ENCODE results near the gene FOXJ3.
"Not testable (repeated sequence)": the region's sequence is repeated elsewhere in the genome, so short reads cannot be mapped to it uniquely, and the experiment has no call there.

Gene FOXJ3

GRCh38 chr1:42206930-42207329 lies 128.1 kb downstream of the FOXJ3 start:
- H3K36me3 ChIP-seq (ENCODE audit: control insufficient read depth, low read depth, low read length); H3K9me3 ChIP-seq (ENCODE audit: control insufficient read depth, low read depth, low read length); H3K4me1 ChIP-seq (ENCODE audit: control insufficient read depth, low read depth, low read length); H3K27ac ChIP-seq (ENCODE audit: low read length); H3K9ac ChIP-seq (ENCODE audit: low read length); H3K4me3 ChIP-seq (ENCODE audit: low read length); H3K27me3 ChIP-seq (ENCODE audit: control insufficient read depth, insufficient read depth, low read length): not testable (repeated sequence)

DNA sequence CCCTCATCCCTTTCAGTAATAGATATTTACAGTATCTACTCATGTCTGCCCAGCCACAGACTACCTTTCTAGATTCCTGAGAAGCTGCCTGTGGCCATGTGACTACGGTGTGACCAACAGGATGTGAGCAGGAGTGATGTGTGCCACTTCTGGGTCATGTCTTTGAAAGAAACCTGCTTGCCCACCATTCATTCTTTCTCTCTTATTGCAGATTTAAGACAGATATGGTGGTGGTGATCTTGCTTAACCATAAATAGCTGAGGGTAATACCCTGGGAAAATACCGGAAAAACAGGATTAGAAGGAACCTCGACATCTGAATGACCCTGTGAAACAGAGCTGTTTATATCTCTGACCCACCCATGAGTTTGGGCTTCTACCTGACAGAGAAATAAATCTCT lies 128.9 kb downstream of the FOXJ3 start:
- Histone ChIP-seq H3K27me3 (ENCODE audit: control insufficient read depth, insufficient read depth, low read length) (no peaks in the 10 kb centered on the region), H3K27ac (ENCODE audit: low read length) (no peak overlapping the region), H3K9ac (ENCODE audit: low read length) (no peak overlapping the region), H3K9me3 (ENCODE audit: control insufficient read depth, low read depth, low read length) (no peaks in the 10 kb centered on the region), H3K4me1 (ENCODE audit: control insufficient read depth, low read depth, low read length) (no peaks in the 10 kb centered on the region), H3K4me3 (ENCODE audit: low read length) (no peak overlapping the region), H3K36me3 (ENCODE audit: control insufficient read depth, low read depth, low read length) (peaks cover 3% of the 10 kb centered on the region)

DNA sequence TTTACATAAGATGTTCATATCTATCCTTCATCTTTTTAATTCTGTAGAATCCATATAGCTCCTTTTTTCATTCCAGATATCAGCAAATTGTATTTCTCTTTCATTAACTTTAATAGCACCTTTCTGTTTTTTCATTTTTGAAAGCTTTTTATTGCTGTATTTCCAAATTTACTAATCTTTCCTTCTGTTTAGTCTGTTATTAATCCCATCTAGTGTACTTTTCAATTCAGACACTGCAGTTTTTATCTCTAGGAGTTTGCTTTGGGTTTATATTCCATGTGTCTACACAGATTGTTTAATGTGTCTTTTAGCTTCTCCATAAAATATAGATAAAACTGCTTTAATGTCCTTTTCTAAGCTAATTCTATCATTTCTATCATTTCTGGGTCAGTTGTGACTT lies 133.0 kb downstream of the FOXJ3 start:
- no peaks in the 10 kb centered on the region for H3K4me1 ChIP-seq (ENCODE audit: control insufficient read depth, low read depth, low read length)

GRCh38 chr1:42198251-42198650 lies 136.8 kb downstream of the FOXJ3 start:
- no peak overlapping the region for H3K27ac ChIP-seq (ENCODE audit: low read length)
- peaks cover 38% of the 10 kb centered on the region for H3K36me3 ChIP-seq (ENCODE audit: control insufficient read depth, low read depth, low read length)
- H3K27me3 ChIP-seq (ENCODE audit: control insufficient read depth, insufficient read depth, low read length) = no peaks in the 10 kb centered on the region
- no peak overlapping the region for H3K4me3 ChIP-seq (ENCODE audit: low read length)
- no peaks in the 10 kb centered on the region for H3K9me3 ChIP-seq (ENCODE audit: control insufficient read depth, low read depth, low read length)
- H3K4me1 ChIP-seq (ENCODE audit: control insufficient read depth, low read depth, low read length) = no peaks in the 10 kb centered on the region
- H3K9ac ChIP-seq (ENCODE audit: low read length) = no peak overlapping the region

More for the DNA sequence above, 133.0 kb downstream of the FOXJ3 start:
- H3K27ac ChIP-seq (ENCODE audit: low read length) = no peak overlapping the region
- no peak overlapping the region for H3K9ac ChIP-seq (ENCODE audit: low read length)
- H3K4me3 ChIP-seq (ENCODE audit: low read length) = no peak overlapping the region
- no peaks in the 10 kb centered on the region for H3K9me3 ChIP-seq (ENCODE audit: control insufficient read depth, low read depth, low read length)
- H3K36me3 ChIP-seq (ENCODE audit: control insufficient read depth, low read depth, low read length) = peaks cover 17% of the 10 kb centered on the region
- no peaks in the 10 kb centered on the region for H3K27me3 ChIP-seq (ENCODE audit: control insufficient read depth, insufficient read depth, low read length)

DNA sequence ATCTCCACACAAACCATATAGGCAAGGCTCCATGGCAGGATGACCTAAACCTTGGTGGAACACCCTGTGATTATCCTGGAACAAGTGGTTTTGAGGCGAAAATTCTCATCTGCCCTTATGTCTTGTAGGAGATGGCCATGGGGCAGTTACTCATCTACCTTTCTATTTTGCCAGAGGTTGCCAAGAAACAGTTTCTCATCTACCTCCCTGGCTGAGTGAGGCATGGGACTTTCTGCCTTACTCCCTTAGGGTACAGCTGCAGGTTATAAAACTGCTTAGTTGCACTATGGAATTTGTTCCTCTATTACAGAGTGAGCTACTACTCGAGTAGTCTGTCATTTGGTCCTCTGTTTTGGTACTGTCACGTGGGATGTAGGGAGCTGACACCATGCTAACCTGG lies 139.2 kb downstream of the FOXJ3 start:
- no peak overlapping the region for H3K9ac ChIP-seq (ENCODE audit: low read length)
- no peaks in the 10 kb centered on the region for H3K9me3 ChIP-seq (ENCODE audit: control insufficient read depth, low read depth, low read length)
- H3K36me3 ChIP-seq (ENCODE audit: control insufficient read depth, low read depth, low read length) = peaks cover 50% of the 10 kb centered on the region
- H3K27me3 ChIP-seq (ENCODE audit: control insufficient read depth, insufficient read depth, low read length) = no peaks in the 10 kb centered on the region
- H3K4me3 ChIP-seq (ENCODE audit: low read length) = no peak overlapping the region
- H3K4me1 ChIP-seq (ENCODE audit: control insufficient read depth, low read depth, low read length) = no peaks in the 10 kb centered on the region
- no peak overlapping the region for H3K27ac ChIP-seq (ENCODE audit: low read length)

- Histone ChIP-seq H3K4me3 (ENCODE audit: low read length) (no peak overlapping the region), H3K36me3 (ENCODE audit: control insufficient read depth, low read depth, low read length) (peaks cover 58% of the 10 kb centered on the region), H3K27me3 (ENCODE audit: control insufficient read depth, insufficient read depth, low read length) (no peaks in the 10 kb centered on the region), H3K27ac (ENCODE audit: low read length) (no peak overlapping the region), H3K9me3 (ENCODE audit: control insufficient read depth, low read depth, low read length) (no peaks in the 10 kb centered on the region), H3K9ac (ENCODE audit: low read length) (no peak overlapping the region), H3K4me1 (ENCODE audit: control insufficient read depth, low read depth, low read length) (no peaks in the 10 kb centered on the region)
Observed at GRCh38 chr1:42192106-42192505, 142.9 kb downstream of the FOXJ3 start.

GRCh38 chr1:42191319-42191718 lies 143.7 kb downstream of the FOXJ3 start:
- no peaks in the 10 kb centered on the region for H3K9me3 ChIP-seq (ENCODE audit: control insufficient read depth, low read depth, low read length)
- H3K4me1 ChIP-seq (ENCODE audit: control insufficient read depth, low read depth, low read length) = no peaks in the 10 kb centered on the region
- peaks cover 60% of the 10 kb centered on the region for H3K36me3 ChIP-seq (ENCODE audit: control insufficient read depth, low read depth, low read length)
- H3K4me3 ChIP-seq (ENCODE audit: low read length) = no peak overlapping the region
- no peak overlapping the region for H3K9ac ChIP-seq (ENCODE audit: low read length)
- H3K27ac ChIP-seq (ENCODE audit: low read length) = no peak overlapping the region
- H3K27me3 ChIP-seq (ENCODE audit: control insufficient read depth, insufficient read depth, low read length) = no peaks in the 10 kb centered on the region

DNA sequence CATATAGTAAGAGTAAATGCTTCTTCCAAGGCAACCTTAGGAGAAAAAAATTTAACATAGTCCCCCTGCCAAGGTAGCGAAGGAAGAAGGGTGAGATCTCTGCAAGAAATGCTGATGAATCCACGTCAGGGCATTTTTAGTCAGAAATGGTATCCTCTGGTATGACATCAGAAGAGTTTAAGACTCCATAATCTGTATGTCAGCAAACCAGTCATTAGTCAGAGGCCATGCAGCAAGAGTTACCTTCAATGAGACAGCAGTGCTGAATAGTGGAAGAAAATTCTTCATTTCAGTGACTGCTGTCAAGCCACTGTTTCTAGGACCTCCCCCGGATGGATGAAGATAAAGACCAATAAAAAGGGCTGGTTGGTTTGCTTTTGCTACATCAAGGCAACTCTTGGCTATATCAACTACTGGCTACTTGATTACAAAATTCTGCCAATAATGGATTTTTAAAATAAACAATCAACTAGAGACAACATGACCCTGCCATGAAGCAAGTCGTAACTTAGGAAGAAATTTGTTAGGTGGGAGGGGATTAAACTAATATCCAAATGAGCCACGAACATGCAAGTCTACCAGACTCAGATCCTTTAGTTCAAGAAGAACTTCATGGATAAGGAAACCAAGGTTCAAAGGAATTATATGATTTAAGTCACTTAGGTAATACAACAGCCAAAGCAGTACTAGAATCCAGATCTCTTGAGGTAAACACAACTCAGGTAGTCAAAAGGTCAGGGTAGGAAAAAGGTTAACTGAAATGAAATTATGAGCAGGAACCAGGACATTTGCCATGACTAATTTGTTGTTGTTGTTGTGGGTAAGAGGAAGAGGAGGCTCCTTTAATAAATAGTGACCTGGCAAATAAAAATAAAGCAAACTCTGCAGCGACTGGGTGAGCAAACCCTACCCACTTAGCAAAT lies 144.8 kb downstream of the FOXJ3 start:
- H3K27me3 ChIP-seq (ENCODE audit: control insufficient read depth, insufficient read depth, low read length) = no peaks in the 10 kb centered on the region
- no peaks in the 10 kb centered on the region for H3K4me1 ChIP-seq (ENCODE audit: control insufficient read depth, low read depth, low read length)
- H3K9me3 ChIP-seq (ENCODE audit: control insufficient read depth, low read depth, low read length) = no peaks in the 10 kb centered on the region
- H3K9ac ChIP-seq (ENCODE audit: low read length) = no peak overlapping the region
- no peak overlapping the region for H3K27ac ChIP-seq (ENCODE audit: low read length)
- H3K4me3 ChIP-seq (ENCODE audit: low read length) = no peak overlapping the region
- peaks cover 54% of the 10 kb centered on the region for H3K36me3 ChIP-seq (ENCODE audit: control insufficient read depth, low read depth, low read length)

- Histone ChIP-seq H3K4me3 (ENCODE audit: low read length) (no peak overlapping the region), H3K9ac (ENCODE audit: low read length) (no peak overlapping the region), H3K36me3 (ENCODE audit: control insufficient read depth, low read depth, low read length) (peaks cover 51% of the 10 kb centered on the region), H3K9me3 (ENCODE audit: control insufficient read depth, low read depth, low read length) (no peaks in the 10 kb centered on the region), H3K27ac (ENCODE audit: low read length) (no peak overlapping the region), H3K4me1 (ENCODE audit: control insufficient read depth, low read depth, low read length) (no peaks in the 10 kb centered on the region), H3K27me3 (ENCODE audit: control insufficient read depth, insufficient read depth, low read length) (no peaks in the 10 kb centered on the region)
Observed at GRCh38 chr1:42186152-42186551, 148.9 kb downstream of the FOXJ3 start.

DNA sequence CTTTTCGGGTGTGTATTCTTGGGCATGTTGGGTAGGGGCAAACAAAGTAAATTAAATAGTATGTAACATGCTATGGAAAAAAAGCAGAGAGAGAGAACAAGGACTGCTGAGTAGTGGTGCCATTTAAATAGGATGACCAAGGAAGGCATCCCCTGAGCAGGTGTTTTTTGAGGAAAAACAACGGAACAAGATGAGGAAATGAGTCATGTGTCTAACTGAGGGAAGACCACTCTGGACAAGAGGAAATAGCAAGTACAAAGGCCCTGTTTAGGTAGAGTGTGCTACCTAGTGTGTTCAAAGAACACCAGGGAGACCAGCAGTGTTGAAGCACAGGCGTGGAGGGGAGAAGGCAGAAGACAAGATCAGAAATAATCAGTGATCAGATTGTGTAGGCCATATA lies 150.4 kb downstream of the FOXJ3 start:
- H3K4me1 ChIP-seq (ENCODE audit: control insufficient read depth, low read depth, low read length) = no peaks in the 10 kb centered on the region
- no peaks in the 10 kb centered on the region for H3K27me3 ChIP-seq (ENCODE audit: control insufficient read depth, insufficient read depth, low read length)
- no peak overlapping the region for H3K9ac ChIP-seq (ENCODE audit: low read length)
- H3K4me3 ChIP-seq (ENCODE audit: low read length) = no peak overlapping the region
- H3K27ac ChIP-seq (ENCODE audit: low read length) = no peak overlapping the region
- H3K9me3 ChIP-seq (ENCODE audit: control insufficient read depth, low read depth, low read length) = no peaks in the 10 kb centered on the region
- peaks cover 58% of the 10 kb centered on the region for H3K36me3 ChIP-seq (ENCODE audit: control insufficient read depth, low read depth, low read length)

GRCh38 chr1:42183957-42184268 lies 151.1 kb downstream of the FOXJ3 start:
- Histone ChIP-seq H3K9ac (ENCODE audit: low read length) (no peak overlapping the region), H3K27me3 (ENCODE audit: control insufficient read depth, insufficient read depth, low read length) (no peaks in the 10 kb centered on the region), H3K9me3 (ENCODE audit: control insufficient read depth, low read depth, low read length) (no peaks in the 10 kb centered on the region), H3K36me3 (ENCODE audit: control insufficient read depth, low read depth, low read length) (peaks cover 58% of the 10 kb centered on the region), H3K4me1 (ENCODE audit: control insufficient read depth, low read depth, low read length) (no peaks in the 10 kb centered on the region), H3K27ac (ENCODE audit: low read length) (no peak overlapping the region), H3K4me3 (ENCODE audit: low read length) (no peak overlapping the region)

DNA sequence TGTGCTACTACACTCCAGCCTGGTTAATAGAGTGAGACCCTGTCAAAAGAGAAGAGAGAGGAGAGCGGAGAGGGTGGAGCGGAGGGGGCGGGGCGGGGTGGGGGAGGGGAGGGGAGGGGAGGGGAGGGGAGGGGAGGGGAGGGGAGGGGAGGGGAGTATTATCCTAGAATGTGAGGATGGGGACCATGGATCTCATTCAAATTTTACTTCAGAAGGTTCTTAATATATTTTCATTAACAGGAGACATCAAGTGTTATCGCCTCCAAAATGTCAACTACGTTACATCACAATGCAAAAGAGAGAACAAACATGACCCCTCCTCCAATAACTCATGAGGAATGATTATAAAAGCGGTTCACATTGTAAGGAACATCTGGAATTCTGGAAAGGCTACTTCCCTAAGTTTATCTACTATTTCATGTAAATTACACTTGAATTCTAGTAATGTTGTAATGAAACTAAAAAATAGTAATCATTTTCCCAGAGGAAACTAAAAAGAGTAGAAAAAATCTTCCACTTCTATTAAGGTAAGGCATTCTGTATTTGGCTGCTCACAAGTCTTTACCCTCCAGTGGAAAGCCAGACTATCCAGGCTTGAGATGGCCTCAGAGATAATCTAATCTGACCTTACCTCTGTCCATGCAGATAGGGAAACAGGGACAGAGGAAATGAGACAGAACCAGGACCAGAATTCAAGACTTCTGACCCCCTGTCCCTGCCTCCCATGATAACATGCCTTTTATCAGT lies 151.7 kb downstream of the FOXJ3 start:
- H3K4me1 ChIP-seq (ENCODE audit: control insufficient read depth, low read depth, low read length) = no peaks in the 10 kb centered on the region
- H3K4me3 ChIP-seq (ENCODE audit: low read length) = no peak overlapping the region
- no peak overlapping the region for H3K27ac ChIP-seq (ENCODE audit: low read length)
- H3K27me3 ChIP-seq (ENCODE audit: control insufficient read depth, insufficient read depth, low read length) = no peaks in the 10 kb centered on the region
- H3K9ac ChIP-seq (ENCODE audit: low read length) = no peak overlapping the region
- no peaks in the 10 kb centered on the region for H3K9me3 ChIP-seq (ENCODE audit: control insufficient read depth, low read depth, low read length)
- H3K36me3 ChIP-seq (ENCODE audit: control insufficient read depth, low read depth, low read length) = peaks cover 56% of the 10 kb centered on the region
